CD4-positive, CD25-positive, alpha-beta regulatory T cell (primary cell): ENCODE data around the gene IFNA6. TPM values are rescaled to one million over a fixed set of nuclear protein-coding genes. Genes with fewer than 3 reads are reported as not detected.

ENCODE experiments used
- ATAC-seq, 2 donors: fragments of 150-1000 bp; cut with Tn5 transposase; one replicate each; pipeline ENCODE4 v1.10.0; 2021; ENCODE audit warnings: low read depth in 2 of 2, moderate number of reproducible peaks in 2 of 2, moderate library complexity in 1 of 2
- DNase-seq, 3 donors: peaks; one replicate each; pipeline versions ENCODE4 v3.0.0 to v3.0.0-alpha.2; 2012 to 2022; ENCODE audit warnings: mixed read lengths in 1 of 3
- H3K27ac ChIP-seq: one replicate; pipeline ENCODE4 v1.7.0; 2013; ENCODE audit warnings: mild to moderate bottlenecking, low read length; ENCODE audit not compliant: insufficient read depth, poor library complexity, severe bottlenecking
- H3K27me3 ChIP-seq: one replicate; pipeline ENCODE4 v1.7.0; 2013; ENCODE audit warnings: low read length; ENCODE audit not compliant: control insufficient read depth, insufficient read depth
- H3K36me3 ChIP-seq: one replicate; pipeline ENCODE4 v1.7.0; 2013; ENCODE audit warnings: mild to moderate bottlenecking, low read length, moderate library complexity; ENCODE audit not compliant: control insufficient read depth, insufficient read depth
- H3K4me1 ChIP-seq: 2 replicates; pipeline ENCODE4 v1.7.0; 2013; ENCODE audit warnings: mild to moderate bottlenecking, low read length; ENCODE audit not compliant: insufficient read depth, control insufficient read depth, poor library complexity, severe bottlenecking
- H3K4me3 ChIP-seq: one replicate; pipeline ENCODE4 v1.7.0; 2013; ENCODE audit warnings: low read depth, mild to moderate bottlenecking, low read length, moderate library complexity
- H3K9me3 ChIP-seq, 2 experiments: 1 replicate in 1 of 2; 2 replicates in 1 of 2; pipeline ENCODE4 v1.7.0; 2013; ENCODE audit warnings: low read length in 2 of 2, mild to moderate bottlenecking in 1 of 2, moderate library complexity in 1 of 2; ENCODE audit not compliant: control insufficient read depth in 2 of 2
- H3K27ac Mint-ChIP-seq, 3 donors: one replicate each; pipeline ENCODE4 v1.8.0; 2020 to 2022; ENCODE audit warnings: mild to moderate bottlenecking in 3 of 3, mixed read lengths in 3 of 3, moderate library complexity in 2 of 3
- H3K27me3 Mint-ChIP-seq: one replicate; pipeline ENCODE4 v1.8.0; 2022; ENCODE audit warnings: mild to moderate bottlenecking, mixed read lengths
- H3K36me3 Mint-ChIP-seq: one replicate; pipeline ENCODE4 v1.8.0; 2020; ENCODE audit warnings: mixed read lengths
- H3K4me1 Mint-ChIP-seq, 4 donors: one replicate each; pipeline ENCODE4 v1.8.0; 2020 to 2022; ENCODE audit warnings: mixed read lengths in 4 of 4, mild to moderate bottlenecking in 1 of 4
- H3K4me3 Mint-ChIP-seq, 4 donors: one replicate each; pipeline ENCODE4 v1.8.0; 2020 to 2022; ENCODE audit warnings: mild to moderate bottlenecking in 4 of 4, mixed read lengths in 4 of 4, moderate library complexity in 3 of 4
- H3K9me3 Mint-ChIP-seq, 7 donors: one replicate each; pipeline ENCODE4 v1.8.0; 2020 to 2022; ENCODE audit warnings: mixed read lengths in 7 of 7, mild to moderate bottlenecking in 3 of 7, moderate library complexity in 2 of 7
- polyA plus RNA-seq, 4 donors: library from polyadenylated mRNA; unstranded; fragments of 300-500 nt; fragmentation: Illumina TruSeq; gene quantifications; one replicate each; pipeline ENCODE4 v1.2.3, GENCODE V29; 2021
- total RNA-seq: library from RNA; stranded (reverse); gene quantifications from one replicate; pipeline ENCODE4 v1.2.3, GENCODE V29; 2022

The IFNA6 gene
- total and polyA plus RNA-seq, 5 donors from 2014 or later = not detected

GRCh38 chr9:21305213-21305612 lies 45.5 kb downstream of the IFNA6 start, which contains the start of gene IFNA5:
TSS of gene IFNA5 (minus strand) at chr9:21305313. CDS start at chr9:21305256, 57 bp downstream.
- H3K9me3 Mint-ChIP-seq = no peaks in the 10 kb centered on the region
- H3K4me1 ChIP-seq = no peaks in the 10 kb centered on the region
- H3K36me3 Mint-ChIP-seq = peaks cover 3% of the 10 kb centered on the region
- no peaks in the 10 kb centered on the region for H3K36me3 ChIP-seq
- no peak within 1 kb of the TSS for H3K4me3 ChIP-seq
- no peaks in the 10 kb centered on the region for H3K9me3 ChIP-seq
- ATAC-seq (no peak), DNase-seq (no peak)
- no peak within 1 kb of the TSS for H3K27ac ChIP-seq
- H3K27me3 ChIP-seq = peaks cover 8% of the 10 kb centered on the region
- no peaks in the 10 kb centered on the region for H3K4me1 Mint-ChIP-seq
- H3K27ac Mint-ChIP-seq = no peak within 1 kb of the TSS
- peaks cover 30% of the 10 kb centered on the region for H3K27me3 Mint-ChIP-seq
- no peak within 1 kb of the TSS for H3K4me3 Mint-ChIP-seq

Other genes with a start within 250 kb of the IFNA6 start
- gene IFNW1, start 209.1 kb downstream of the IFNA6 start, total RNA-seq = not detected
- not detected for gene IFNW1, start 209.1 kb downstream of the IFNA6 start, polyA plus RNA-seq
- gene IFNA21, start 184.2 kb downstream of the IFNA6 start, total RNA-seq = not detected
- not detected for gene IFNA21, start 184.2 kb downstream of the IFNA6 start, polyA plus RNA-seq
- not detected for gene IFNA4, start 163.3 kb downstream of the IFNA6 start, total RNA-seq
- not detected for gene IFNA4, start 163.3 kb downstream of the IFNA6 start, polyA plus RNA-seq
- not detected for gene IFNA7, start 148.7 kb downstream of the IFNA6 start, total RNA-seq
- gene IFNA7, start 148.7 kb downstream of the IFNA6 start, polyA plus RNA-seq = not detected
- not detected for gene IFNA10, start 143.7 kb downstream of the IFNA6 start, total RNA-seq
- gene IFNA10, start 143.7 kb downstream of the IFNA6 start, polyA plus RNA-seq = not detected
- not detected for gene IFNA16, start 133.6 kb downstream of the IFNA6 start, total RNA-seq
- gene IFNA16, start 133.6 kb downstream of the IFNA6 start, polyA plus RNA-seq = not detected
- gene IFNA17, start 122.7 kb downstream of the IFNA6 start, total RNA-seq = not detected
- not detected for gene IFNA17, start 122.7 kb downstream of the IFNA6 start, polyA plus RNA-seq
- gene IFNA14, start 110.9 kb downstream of the IFNA6 start, total RNA-seq = not detected
- gene IFNA14, start 110.9 kb downstream of the IFNA6 start, polyA plus RNA-seq = not detected
- gene IFNA5, start 45.6 kb downstream of the IFNA6 start, total RNA-seq = not detected
- not detected for gene IFNA5, start 45.6 kb downstream of the IFNA6 start, polyA plus RNA-seq
- 13.4 TPM for gene KLHL9, start 15.5 kb downstream of the IFNA6 start, total RNA-seq
- gene KLHL9, start 15.5 kb downstream of the IFNA6 start, polyA plus RNA-seq = 10 to 100 TPM in 3 of 4 donors, 1 to 10 TPM in 1; 9.5 to 19.2 (median 15.9) TPM
- gene IFNA13, start 17.2 kb upstream of the IFNA6 start, total RNA-seq = not detected
- not detected for gene IFNA13, start 17.2 kb upstream of the IFNA6 start, polyA plus RNA-seq
- not detected for gene IFNA2, start 34.5 kb upstream of the IFNA6 start, total RNA-seq
- not detected for gene IFNA2, start 34.5 kb upstream of the IFNA6 start, polyA plus RNA-seq
- gene IFNA8, start 58.2 kb upstream of the IFNA6 start, total RNA-seq = not detected
- not detected for gene IFNA8, start 58.2 kb upstream of the IFNA6 start, polyA plus RNA-seq
- gene IFNA1, start 89.6 kb upstream of the IFNA6 start, total RNA-seq = not detected
- gene IFNA1, start 89.6 kb upstream of the IFNA6 start, polyA plus RNA-seq = not detected
- gene IFNE, start 131.4 kb upstream of the IFNA6 start, total RNA-seq = not detected
- not detected for gene IFNE, start 131.4 kb upstream of the IFNA6 start, polyA plus RNA-seq